Thyroid gland (tissue), 4 donors: Measurements from ENCODE around the gene CACNA1S. TPM values are rescaled to one million over a fixed set of nuclear protein-coding genes. Genes with fewer than 3 reads are reported as not detected.

Source experiments
- DNase-seq, 2 donors: peaks; one replicate each; pipeline ENCODE4 v3.0.0-alpha.2; 2019
- H3K27ac ChIP-seq, 3 donors: fragments of 200-600 bp; sonication (generic); 1 replicate in 2 of 3; 2 replicates in 1 of 3; pipeline ENCODE4 v1.5.1; 2016 to 2019; ENCODE audit warnings: mild to moderate bottlenecking in 1 of 3, moderate library complexity in 1 of 3
- H3K27me3 ChIP-seq: fragments of 200-600 bp; sonication (generic); one replicate; pipeline ENCODE4 v1.5.1; 2019
- H3K36me3 ChIP-seq, 2 donors: fragments of 200-600 bp; sonication (generic); one replicate each; pipeline ENCODE4 v1.5.1; 2016 to 2019
- H3K4me1 ChIP-seq, 2 donors: fragments of 200-600 bp; sonication (generic); one replicate each; pipeline ENCODE4 v1.5.1; 2017 to 2019
- H3K4me3 ChIP-seq, 3 donors: fragments of 200-600 bp; sonication (generic); replicated peaks in 1 of 3; 1 replicate in 2 of 3; 2 replicates in 1 of 3; pipeline ENCODE4 v1.5.1; 2016; ENCODE audit warnings: mild to moderate bottlenecking in 1 of 3
- H3K9me3 ChIP-seq: fragments of 200-600 bp; sonication (generic); one replicate; pipeline ENCODE4 v1.5.1; 2017
- CTCF ChIP-seq, 6 experiments: fragments of 200-600 bp in 3 of 6; fragments of 450-650 bp in 3 of 6; sonication (generic) in 3 of 6; IDR thresholded peaks; one replicate each; pipeline ENCODE4 v1.5.1; 2016 to 2019; ENCODE audit warnings: antibody characterized with exemption in 6 of 6, mild to moderate bottlenecking in 2 of 6, inconsistent platforms in 1 of 6, moderate library complexity in 1 of 6
- POLR2A ChIP-seq, 2 donors: fragments of 450-650 bp; IDR thresholded peaks; one replicate each; pipeline ENCODE4 v1.6.1; 2017; ENCODE audit warnings: antibody characterized with exemption in 2 of 2, mild to moderate bottlenecking in 2 of 2, moderate library complexity in 1 of 2
- WGBS, 2 donors: methylation state at CpG; one replicate each; pipeline ENCODE4 v1.1.5; 2017; 5-methylcytosine and 5-hydroxymethylcytosine counted together
- intact Hi-C: fragments of 100-400 bp; cut with DNase I; formaldehyde crosslinking; loops from one replicate; pipeline ENCODE4 v1.15.1; 2023
- total RNA-seq, 4 donors: library from RNA; depleted of rRNA; stranded (reverse); fragments of >200 nt; gene quantifications; one replicate each; pipeline ENCODE4 v1.2.3, GENCODE V29; 2016

CACNA1S gene
- total RNA-seq, 4 donors from 2014 or later: not detected

GRCh38 chr1:201019321-201019977, 92.8 kb downstream of the CACNA1S start:
- peaks cover 7 to 45% of the 10 kb centered on the region in 2 donors for H3K4me1 ChIP-seq
- peak in 1 of 2 donors; percentile 25 for DNase-seq
- H3K4me3 ChIP-seq: no peak overlapping the region
- intact Hi-C loops: no loop called here
- H3K9me3 ChIP-seq: no peaks in the 10 kb centered on the region
- no peak overlapping the region for H3K27ac ChIP-seq
- 83 to 86% methylated on average over 5 of the region's 5 CpGs for WGBS, 2 donors
- no peak for TF ChIP-seq POLR2A (IDR thresholded peaks at IDR 0.05)
- TF ChIP-seq CTCF (IDR thresholded peaks at IDR 0.05): no peak
- H3K36me3 ChIP-seq: no peaks in the 10 kb centered on the region
- H3K27me3 ChIP-seq: no peaks in the 10 kb centered on the region

- Histone ChIP-seq H3K4me3 (no peak overlapping the region), H3K27ac (no peak overlapping the region), H3K4me1 (peaks cover 4 to 41% of the 10 kb centered on the region in 2 donors), H3K9me3 (no peaks in the 10 kb centered on the region), H3K36me3 (no peaks in the 10 kb centered on the region), H3K27me3 (no peaks in the 10 kb centered on the region)
- TF ChIP-seq POLR2A (IDR thresholded peaks at IDR 0.05) (no peak), CTCF (IDR thresholded peaks at IDR 0.05) (no peak)
- intact Hi-C loops: no loop called here
- DNase-seq: no peak
- 79 to 94% methylated on average over 2 of the region's 2 CpGs for WGBS, 2 donors
Measured at GRCh38 chr1:201017828-201018163, 94.4 kb downstream of the CACNA1S start.

- TF ChIP-seq POLR2A (IDR thresholded peaks at IDR 0.05) (no peak), CTCF (IDR thresholded peaks at IDR 0.05) (no peak)
- Histone ChIP-seq H3K36me3 (no peaks in the 10 kb centered on the region), H3K27ac (no peak overlapping the region), H3K27me3 (no peaks in the 10 kb centered on the region), H3K9me3 (no peaks in the 10 kb centered on the region), H3K4me1 (peaks cover 0 to 36% of the 10 kb centered on the region in 2 donors), H3K4me3 (no peak overlapping the region)
- intact Hi-C loops: no loop called here
- no peak for DNase-seq
- WGBS, 2 donors: 88 to 96% methylated on average over 4 to 7 of the region's 9 CpGs
Measured at GRCh38 chr1:201016943-201017827, 95.0 kb downstream of the CACNA1S start.

- Histone ChIP-seq H3K27ac (no peak overlapping the region), H3K27me3 (no peaks in the 10 kb centered on the region), H3K4me3 (no peak overlapping the region), H3K4me1 (peaks cover 0 to 28% of the 10 kb centered on the region in 2 donors), H3K9me3 (no peaks in the 10 kb centered on the region), H3K36me3 (no peaks in the 10 kb centered on the region)
- intact Hi-C loops: no loop called here
- no peak for TF ChIP-seq CTCF (IDR thresholded peaks at IDR 0.05)
- no peak for TF ChIP-seq POLR2A (IDR thresholded peaks at IDR 0.05)
- WGBS, 2 donors: 8 to 14% methylated on average over 8 to 10 of the region's 10 CpGs
- peak in 1 of 2 donors; percentile 19 for DNase-seq
Measured at GRCh38 chr1:201016211-201016651, 96.0 kb downstream of the CACNA1S start.
